Ovary (tissue), 3 donors: Measurements from ENCODE around the gene AUTS2.

ENCODE experiments used
- POLR2A ChIP-seq: fragments of 450-650 bp; IDR thresholded peaks from one replicate; pipeline ENCODE4 v1.6.1; 2017; ENCODE audit warnings: antibody characterized with exemption, mild to moderate bottlenecking, moderate library complexity
- TF ChIP-seq, protein P1 (sequence below), 3 donors: fragments of 450-650 bp in 2 of 3; fragments of 200-600 bp in 1 of 3; IDR thresholded peaks; one replicate each; pipeline versions ENCODE4 v1.5.1 to v1.8.0; 2016 to 2022; ENCODE audit warnings: antibody characterized with exemption in 3 of 3, mild to moderate bottlenecking in 1 of 3
- donor health status: DM: no; HTN: no; CAD: no.

- no peak for TF ChIP-seq POLR2A
- TF ChIP-seq, protein P1, sequence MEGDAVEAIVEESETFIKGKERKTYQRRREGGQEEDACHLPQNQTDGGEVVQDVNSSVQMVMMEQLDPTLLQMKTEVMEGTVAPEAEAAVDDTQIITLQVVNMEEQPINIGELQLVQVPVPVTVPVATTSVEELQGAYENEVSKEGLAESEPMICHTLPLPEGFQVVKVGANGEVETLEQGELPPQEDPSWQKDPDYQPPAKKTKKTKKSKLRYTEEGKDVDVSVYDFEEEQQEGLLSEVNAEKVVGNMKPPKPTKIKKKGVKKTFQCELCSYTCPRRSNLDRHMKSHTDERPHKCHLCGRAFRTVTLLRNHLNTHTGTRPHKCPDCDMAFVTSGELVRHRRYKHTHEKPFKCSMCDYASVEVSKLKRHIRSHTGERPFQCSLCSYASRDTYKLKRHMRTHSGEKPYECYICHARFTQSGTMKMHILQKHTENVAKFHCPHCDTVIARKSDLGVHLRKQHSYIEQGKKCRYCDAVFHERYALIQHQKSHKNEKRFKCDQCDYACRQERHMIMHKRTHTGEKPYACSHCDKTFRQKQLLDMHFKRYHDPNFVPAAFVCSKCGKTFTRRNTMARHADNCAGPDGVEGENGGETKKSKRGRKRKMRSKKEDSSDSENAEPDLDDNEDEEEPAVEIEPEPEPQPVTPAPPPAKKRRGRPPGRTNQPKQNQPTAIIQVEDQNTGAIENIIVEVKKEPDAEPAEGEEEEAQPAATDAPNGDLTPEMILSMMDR (IDR thresholded peaks at IDR 0.05) = no peak
These were observed 1062.0 kb downstream of the AUTS2 start for GRCh38 chr7:70660154-70660818.
